ENCODE results near the gene PTPRU.

PTPRU gene

GRCh38 chr1:29269382-29269781 is 33.1 kb downstream of the PTPRU start:
- FAIRE-seq, result no peak

GRCh38 chr1:29270929-29271521 is 34.7 kb downstream of the PTPRU start:
- no peak for FAIRE-seq

GRCh38 chr1:29271724-29272123 is 35.4 kb downstream of the PTPRU start:
- no peak for FAIRE-seq

- no peak for FAIRE-seq
These were observed 36.0 kb downstream of the PTPRU start for GRCh38 chr1:29272147-29272907.

GRCh38 chr1:29275435-29275834 is 39.1 kb downstream of the PTPRU start:
- FAIRE-seq, result no peak

GRCh38 chr1:29278124-29278523 is 41.8 kb downstream of the PTPRU start:
- FAIRE-seq, result no peak

GRCh38 chr1:29279406-29279805 is 43.1 kb downstream of the PTPRU start:
- FAIRE-seq, result no peak

- no peak for FAIRE-seq
These were observed 43.6 kb downstream of the PTPRU start for GRCh38 chr1:29279951-29280391.

- FAIRE-seq, result no peak
These were observed 44.2 kb downstream of the PTPRU start for GRCh38 chr1:29280409-29281131.

GRCh38 chr1:29281571-29281970 is 45.2 kb downstream of the PTPRU start:
- FAIRE-seq, result no peak

- no peak for FAIRE-seq
These were observed 46.0 kb downstream of the PTPRU start for GRCh38 chr1:29282135-29282923.

- no peak for FAIRE-seq
These were observed 46.8 kb downstream of the PTPRU start for GRCh38 chr1:29282924-29283803.

GRCh38 chr1:29283804-29284195 is 47.5 kb downstream of the PTPRU start:
- FAIRE-seq, result no peak

GRCh38 chr1:29284286-29284960 is 48.1 kb downstream of the PTPRU start:
- FAIRE-seq, result no peak

- no peak for FAIRE-seq
These were observed 48.7 kb downstream of the PTPRU start for GRCh38 chr1:29284961-29285560.

GRCh38 chr1:29285771-29286170 is 49.4 kb downstream of the PTPRU start:
- no peak for FAIRE-seq

- no peak for FAIRE-seq
These were observed 50.0 kb downstream of the PTPRU start for GRCh38 chr1:29286194-29286767.

GRCh38 chr1:29289493-29289892 is 53.2 kb downstream of the PTPRU start:
- FAIRE-seq, result no peak

- FAIRE-seq, result no peak
These were observed 54.2 kb downstream of the PTPRU start for GRCh38 chr1:29290414-29290985.

GRCh38 chr1:29291756-29292155 is 55.4 kb downstream of the PTPRU start:
- FAIRE-seq, result no peak

Data from colon (tissue), 2 donors.